DMS53 treated with DMSO at 0.1 percent for 48 hours (cell line): Measurements from ENCODE around the gene SPAG16.

Source experiments
- DNase-seq: peaks from one replicate; lab custom pipeline; 2025; ENCODE audit not compliant: unreplicated experiment; lab: John Stamatoyannopoulos, UW

SPAG16 gene

GRCh38 chr2:214139630-214140284 is 855.5 kb downstream of the SPAG16 start:
- no peak for DNase-seq

- DNase-seq: no peak
These were observed 872.7 kb downstream of the SPAG16 start for GRCh38 chr2:214156971-214157370.

GRCh38 chr2:214158851-214159250 is 874.6 kb downstream of the SPAG16 start:
- DNase-seq: no peak

GRCh38 chr2:214169281-214169680 is 885.0 kb downstream of the SPAG16 start:
- no peak for DNase-seq

- no peak for DNase-seq
These were observed 885.5 kb downstream of the SPAG16 start for GRCh38 chr2:214169736-214170135.

- DNase-seq: no peak
These were observed 890.3 kb downstream of the SPAG16 start for GRCh38 chr2:214174563-214174962.

GRCh38 chr2:214180071-214180470 is 895.8 kb downstream of the SPAG16 start:
- DNase-seq: no peak

GRCh38 chr2:214180686-214181085 is 896.4 kb downstream of the SPAG16 start:
- DNase-seq: no peak

- no peak for DNase-seq
These were observed 900.2 kb downstream of the SPAG16 start for GRCh38 chr2:214184461-214184860.

GRCh38 chr2:214185546-214185945 is 901.3 kb downstream of the SPAG16 start:
- DNase-seq: peak; percentile 37

- no peak for DNase-seq
These were observed 908.4 kb downstream of the SPAG16 start for GRCh38 chr2:214192711-214193110.

GRCh38 chr2:214193943-214194342 is 909.7 kb downstream of the SPAG16 start:
- DNase-seq: no peak

- DNase-seq: no peak
These were observed 912.0 kb downstream of the SPAG16 start for GRCh38 chr2:214196260-214196659.

GRCh38 chr2:214201892-214202291 is 917.6 kb downstream of the SPAG16 start:
- DNase-seq: no peak

GRCh38 chr2:214203214-214203613 is 919.0 kb downstream of the SPAG16 start:
- no peak for DNase-seq

- DNase-seq: no peak
These were observed 919.6 kb downstream of the SPAG16 start for GRCh38 chr2:214203744-214204289.

GRCh38 chr2:214215107-214215506 is 930.8 kb downstream of the SPAG16 start:
- DNase-seq: no peak

GRCh38 chr2:214217136-214217535 is 932.9 kb downstream of the SPAG16 start:
- no peak for DNase-seq

GRCh38 chr2:214217599-214217998 is 933.3 kb downstream of the SPAG16 start:
- DNase-seq: no peak

GRCh38 chr2:214220251-214220650 is 936.0 kb downstream of the SPAG16 start:
- DNase-seq: no peak

GRCh38 chr2:214226061-214226460 is 941.8 kb downstream of the SPAG16 start:
- no peak for DNase-seq

- no peak for DNase-seq
These were observed 948.0 kb downstream of the SPAG16 start for GRCh38 chr2:214232271-214232670.

- DNase-seq: no peak
These were observed 948.9 kb downstream of the SPAG16 start for GRCh38 chr2:214233164-214233563.
